Measurements from ENCODE around the gene RNMT.
"Not testable (repeated sequence)": the region's sequence is repeated elsewhere in the genome, so short reads cannot be mapped to it uniquely, and the experiment has no call there.

Gene RNMT

GRCh38 chr18:13745696-13746095, 19.2 kb downstream of the RNMT start:
- DNase-seq = no peak

- no peak for DNase-seq
Observed at GRCh38 chr18:13746633-13747032, 20.2 kb downstream of the RNMT start.

- DNase-seq = not testable (repeated sequence)
Observed at GRCh38 chr18:13751599-13751998, 25.1 kb downstream of the RNMT start.

DNA sequence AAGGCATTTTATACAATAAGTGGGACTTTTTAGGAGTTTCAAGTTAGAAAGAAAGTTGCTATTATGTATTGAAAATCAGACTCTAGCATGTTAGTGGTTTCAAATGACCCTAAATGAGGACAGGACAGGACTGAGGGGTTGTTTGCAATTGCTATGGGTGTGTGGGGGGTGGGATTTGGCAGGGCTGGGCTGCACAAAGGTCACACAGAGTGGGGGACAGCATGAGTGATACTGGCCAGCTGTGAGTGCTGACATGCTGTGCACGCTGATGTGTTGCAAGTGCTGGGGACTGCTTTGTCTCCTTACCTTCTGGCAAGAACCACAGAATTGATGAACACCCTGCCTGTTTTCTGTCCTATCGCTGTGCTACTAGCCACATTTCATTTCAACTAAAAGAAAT, 29.8 kb downstream of the RNMT start:
- no peak for DNase-seq

- no peak for DNase-seq
Observed at GRCh38 chr18:13756671-13757070, 30.2 kb downstream of the RNMT start.

- DNase-seq = no peak
Observed at GRCh38 chr18:13758622-13759021, 32.1 kb downstream of the RNMT start.

DNA sequence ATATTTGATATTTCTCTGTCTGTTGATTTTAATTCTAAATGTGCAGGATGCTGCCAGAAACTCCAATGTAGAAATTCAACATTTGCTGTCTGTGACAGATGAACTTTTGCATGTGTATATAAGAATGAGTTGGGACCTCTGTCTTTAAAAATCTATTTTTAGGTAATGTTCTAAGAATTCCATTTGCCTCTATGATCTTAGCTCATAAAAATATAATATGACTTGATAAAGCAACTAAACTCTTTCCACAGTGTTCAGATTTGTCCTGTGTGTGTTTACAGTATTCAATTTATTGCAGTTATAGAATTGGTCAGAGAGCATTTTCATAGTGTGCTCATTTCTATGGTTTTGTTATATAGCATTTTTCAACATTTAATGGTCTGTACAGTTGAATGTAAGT, 33.6 kb downstream of the RNMT start:
- DNase-seq = no peak

- DNase-seq = no peak
Observed at GRCh38 chr18:13762690-13763439, 36.4 kb downstream of the RNMT start.

DNA sequence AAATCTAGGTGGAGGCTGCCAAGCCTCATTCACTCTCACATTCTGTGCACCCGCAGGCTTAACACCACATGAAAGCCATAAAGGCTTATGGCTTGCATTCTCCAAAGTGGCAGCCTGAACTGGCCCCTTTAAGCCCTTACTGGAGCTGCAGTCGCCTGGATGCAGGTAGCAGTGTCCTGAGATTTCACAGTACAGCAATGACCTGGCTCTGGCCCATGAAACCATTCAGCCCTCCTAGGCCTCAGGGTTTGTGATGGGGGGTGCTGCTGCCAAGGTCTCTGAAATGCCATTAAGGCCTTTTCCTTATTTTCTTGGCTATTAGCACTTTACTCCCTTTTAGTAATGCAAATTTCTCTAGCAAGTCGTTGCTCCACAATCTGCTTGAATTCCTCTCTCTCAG, 48.6 kb downstream of the RNMT start:
- no peak for DNase-seq

DNA sequence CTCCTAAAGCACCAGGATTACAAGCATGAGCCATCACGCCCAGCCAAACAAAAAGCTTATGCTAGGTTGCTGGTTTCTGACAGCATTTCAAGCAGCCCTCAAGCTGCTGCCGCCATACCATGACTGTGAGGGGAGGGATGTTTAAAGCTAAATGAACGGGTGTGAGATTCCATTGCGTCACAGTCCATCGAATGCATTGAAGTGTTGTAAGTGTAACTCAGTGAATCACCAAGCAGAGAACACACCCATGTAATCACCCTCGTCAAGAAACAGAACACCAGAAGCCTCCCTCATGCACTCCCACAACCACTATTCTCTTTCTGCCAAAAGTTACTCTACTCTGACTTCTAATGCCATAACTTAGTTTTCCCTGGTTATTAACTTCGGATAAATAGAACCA, 64.7 kb downstream of the RNMT start:
- no peak for DNase-seq

DNA sequence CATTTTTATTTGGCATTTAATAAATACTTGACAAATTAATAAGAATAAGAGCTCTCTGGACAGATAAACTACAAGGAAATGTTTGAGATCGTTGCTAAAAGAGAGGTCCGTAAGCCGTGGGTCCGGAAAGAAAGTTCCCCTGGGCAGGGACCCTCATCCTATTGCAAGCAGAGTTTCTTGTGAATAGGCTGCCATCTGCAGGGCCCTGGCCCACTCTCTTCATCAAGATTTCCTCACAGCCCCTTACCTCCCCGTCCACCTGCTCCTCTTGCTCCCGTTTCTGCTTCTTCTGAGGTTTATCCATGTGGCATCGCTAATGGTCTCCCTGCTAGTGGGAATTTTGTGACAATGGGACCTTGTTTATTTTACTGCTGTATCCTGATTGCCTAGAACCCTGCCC, 67.3 kb downstream of the RNMT start:
- no peak for DNase-seq

GRCh38 chr18:13796515-13796914, 70.0 kb downstream of the RNMT start:
- no peak for DNase-seq

GRCh38 chr18:13797157-13797611, 70.7 kb downstream of the RNMT start:
- DNase-seq = no peak

DNA sequence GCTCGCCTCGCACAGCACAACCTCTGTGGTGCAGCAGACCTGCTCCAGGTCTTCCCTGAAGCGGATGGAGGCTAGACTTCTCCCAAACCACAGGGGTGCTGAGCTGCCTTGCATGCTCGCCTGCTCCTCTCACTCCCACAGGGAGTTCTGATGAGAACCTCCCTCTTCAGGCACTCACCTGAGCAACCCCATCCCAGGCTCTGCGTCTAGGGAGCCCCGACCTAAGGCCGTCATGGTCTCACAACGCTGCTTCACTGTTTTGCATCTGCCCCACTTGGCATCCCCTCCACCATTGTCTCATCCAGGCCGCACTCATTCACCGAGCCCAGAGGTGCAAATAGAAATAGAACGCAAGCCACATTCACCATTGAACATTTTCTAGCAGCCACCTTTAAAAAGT, 72.9 kb downstream of the RNMT start:
- no peak for DNase-seq

DNA sequence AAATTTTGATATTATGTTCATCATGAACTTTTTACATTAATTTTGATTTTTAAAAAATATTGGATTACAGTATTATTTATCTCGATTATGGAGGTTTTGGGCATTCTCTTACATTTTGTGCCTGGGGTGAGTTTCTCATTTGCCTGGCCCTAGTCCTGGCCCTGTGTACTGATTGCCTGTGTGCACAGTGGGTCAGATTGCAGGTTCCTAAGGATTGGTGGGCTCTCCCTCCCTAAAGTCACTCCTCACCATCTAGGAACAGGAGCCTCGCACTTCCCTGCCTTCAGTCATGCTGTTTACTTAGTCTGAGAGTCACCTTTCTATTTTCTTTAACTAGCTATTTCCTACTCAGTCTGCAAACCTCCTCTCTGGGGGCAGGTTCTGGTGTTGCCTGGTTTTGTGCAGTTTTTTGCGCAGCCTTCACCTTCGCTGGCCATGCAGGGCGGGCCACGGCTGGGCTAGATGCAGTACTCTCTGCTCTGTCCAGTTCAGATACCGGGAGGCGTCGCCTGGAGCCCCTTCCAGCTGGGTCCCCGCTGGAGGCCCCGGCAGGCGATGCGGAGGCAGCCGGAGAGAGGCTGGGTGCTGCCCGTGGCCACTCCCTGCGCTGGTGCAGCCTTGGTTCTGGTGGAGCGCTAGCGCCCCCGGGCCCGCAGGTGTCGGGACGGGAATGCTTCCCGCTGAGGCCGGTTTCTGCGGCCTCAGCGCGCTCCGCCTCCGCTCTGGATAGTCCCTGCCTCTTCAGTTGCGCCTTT, 74.2 kb downstream of the RNMT start:
- DNase-seq = peak; percentile 29

DNA sequence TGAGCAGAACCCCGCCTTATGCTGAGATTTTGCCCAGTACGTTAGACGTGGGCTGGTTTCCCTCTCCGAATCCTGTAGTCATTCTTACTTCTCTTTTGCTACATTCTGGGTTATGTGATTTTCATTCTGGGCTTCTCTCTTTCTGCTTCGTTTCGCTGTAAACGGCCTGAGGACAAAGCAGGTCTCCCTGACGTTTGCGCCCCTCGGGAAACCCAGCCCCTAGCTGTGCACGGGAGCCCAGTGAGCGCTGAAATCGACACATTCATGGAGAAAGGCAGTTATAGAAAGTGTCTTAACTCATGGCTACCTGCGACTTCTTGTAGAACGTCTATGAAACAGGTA, 74.8 kb downstream of the RNMT start:
- no peak for DNase-seq

- DNase-seq = no peak
Observed at GRCh38 chr18:13804305-13804704, 77.8 kb downstream of the RNMT start.

GRCh38 chr18:13808294-13809042, 82.0 kb downstream of the RNMT start:
- no peak for DNase-seq

DNA sequence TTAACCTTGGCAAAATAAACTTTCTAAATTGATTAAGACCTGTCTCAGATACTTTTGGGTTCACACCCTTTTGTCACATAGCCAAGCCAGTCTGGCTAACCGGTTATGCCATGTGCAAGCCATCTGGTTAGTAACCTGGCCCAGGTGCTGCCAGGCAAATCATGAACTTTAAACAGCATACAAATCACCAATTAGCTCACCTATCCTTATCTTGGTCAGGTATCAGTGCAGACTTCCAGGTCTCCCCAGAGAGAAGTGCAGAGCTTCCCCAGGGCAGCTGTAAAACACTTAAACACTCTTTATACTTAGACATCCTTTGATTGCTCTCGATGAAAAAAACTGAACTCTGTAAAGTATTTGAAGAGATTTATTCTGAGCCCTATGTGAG, 82.6 kb downstream of the RNMT start:
- DNase-seq = no peak

DNA sequence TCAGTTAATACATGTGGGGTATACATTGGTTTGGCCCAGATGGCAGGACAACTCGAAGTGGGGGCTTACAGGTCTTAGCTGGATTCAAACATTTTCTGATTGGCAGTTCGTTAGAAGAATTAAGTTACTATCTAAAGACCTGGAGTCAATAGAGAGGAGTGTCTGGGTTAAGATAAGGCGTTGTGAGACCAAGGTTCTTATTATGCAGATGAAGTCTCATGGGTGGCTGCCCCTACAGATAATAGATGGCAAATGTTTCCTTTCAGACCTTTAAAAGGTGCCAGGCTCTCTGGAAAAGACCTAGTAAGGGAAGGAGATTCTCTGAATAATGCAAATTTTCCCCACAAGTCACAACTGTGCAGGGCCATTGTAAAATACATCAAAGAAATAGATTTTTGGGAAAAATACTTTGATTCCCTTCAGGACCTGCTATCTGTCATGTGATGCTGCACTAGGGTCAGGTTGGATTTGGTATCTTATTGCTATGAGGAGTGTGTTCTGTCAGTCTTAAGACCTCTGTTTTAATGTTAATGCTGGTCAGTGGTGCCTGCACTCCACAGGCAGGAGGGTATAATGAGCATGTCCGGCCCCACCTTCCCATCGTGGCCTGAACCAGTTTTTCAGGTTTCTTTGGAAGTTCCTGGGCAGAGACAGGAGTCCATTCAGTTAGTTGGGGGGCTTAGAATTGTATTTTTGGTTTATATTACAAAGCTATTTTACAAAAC, 83.2 kb downstream of the RNMT start:
- no peak for DNase-seq

GRCh38 chr18:13810950-13811485, 84.5 kb downstream of the RNMT start:
- DNase-seq = no peak

- DNase-seq = no peak
Observed at GRCh38 chr18:13811993-13812392, 85.5 kb downstream of the RNMT start.

- DNase-seq = peak; percentile 6
Observed at GRCh38 chr18:13813271-13813849, 86.9 kb downstream of the RNMT start.

All from NCI-H2227 treated with DMSO at 0.1 percent for 48 hours (cell line).